CD14-positive monocyte (primary cell): ENCODE data around the gene ERGIC1. TPM values are rescaled to one million over a fixed set of nuclear protein-coding genes. Genes with fewer than 3 reads are reported as not detected.

ENCODE experiments used
- DNase-seq, 3 donors: peaks; one replicate each; pipeline ENCODE4 v3.0.0-alpha.2; 2011 to 2022
- H2AFZ ChIP-seq: 2 replicates; pipeline ENCODE4 v1.6.0; 2012; ENCODE audit warnings: mild to moderate bottlenecking, low read depth, low read length, inconsistent platforms; ENCODE audit not compliant: insufficient read depth, poor library complexity, severe bottlenecking
- H3K27ac ChIP-seq, 2 donors: 1 replicate in 1 of 2; 2 replicates in 1 of 2; pipeline ENCODE4 v1.5.1; 2012 to 2013; ENCODE audit warnings: low read length in 2 of 2, control low read depth in 1 of 2, inconsistent platforms in 1 of 2, low read depth in 1 of 2, mild to moderate bottlenecking in 1 of 2
- H3K27me3 ChIP-seq, 2 donors: one replicate each; pipeline versions ENCODE4 v1.6.0 to v1.6.1; 2011 to 2013; ENCODE audit warnings: low read length in 2 of 2; ENCODE audit not compliant: control insufficient read depth in 2 of 2, insufficient read depth in 2 of 2
- H3K36me3 ChIP-seq, 2 donors: replicated peaks in 1 of 2; 1 replicate in 1 of 2; 2 replicates in 1 of 2; pipeline versions ENCODE4 v1.5.1 to v1.6.1; 2012 to 2013; ENCODE audit warnings: low read length in 2 of 2, control low read depth in 1 of 2, inconsistent platforms in 1 of 2, mild to moderate bottlenecking in 1 of 2; ENCODE audit not compliant: insufficient read depth in 2 of 2, control insufficient read depth in 1 of 2
- H3K4me1 ChIP-seq, 2 donors: 1 replicate in 1 of 2; 2 replicates in 1 of 2; pipeline versions ENCODE4 v1.5.1 to v1.6.1; 2012 to 2013; ENCODE audit warnings: low read length in 2 of 2, control low read depth in 1 of 2, inconsistent platforms in 1 of 2, mild to moderate bottlenecking in 1 of 2, moderate library complexity in 1 of 2; ENCODE audit not compliant: insufficient read depth in 2 of 2, control insufficient read depth in 1 of 2
- H3K4me2 ChIP-seq: replicated peaks from 2 replicates; pipeline ENCODE3; 2012; ENCODE audit warnings: low read length, moderate library complexity, mild to moderate bottlenecking; ENCODE audit not compliant: poor library complexity, severe bottlenecking; ENCODE audit errors: extremely low read depth
- H3K4me3 ChIP-seq, 3 experiments: fragments of 200-600 bp in 1 of 3; sonication (generic) in 1 of 3; replicated peaks in 1 of 3; 1 replicate in 2 of 3; 2 replicates in 1 of 3; pipeline ENCODE4 v1.5.1; 2011 to 2013; ENCODE audit warnings: low read length in 3 of 3, mild to moderate bottlenecking in 3 of 3, control low read depth in 2 of 3, low read depth in 2 of 3, inconsistent platforms in 1 of 3, moderate library complexity in 1 of 3
- H3K79me2 ChIP-seq: 2 replicates; pipeline ENCODE4 v1.6.0; 2012; ENCODE audit warnings: mild to moderate bottlenecking, control low read depth, inconsistent platforms, low read length, moderate library complexity; ENCODE audit not compliant: insufficient read depth
- H3K9ac ChIP-seq: 2 replicates; pipeline ENCODE4 v1.6.0; 2017; ENCODE audit warnings: low read length, mild to moderate bottlenecking; ENCODE audit not compliant: insufficient read depth, poor library complexity, severe bottlenecking
- H3K9me3 ChIP-seq, 2 donors: replicated peaks in 1 of 2; 1 replicate in 1 of 2; 2 replicates in 1 of 2; pipeline versions ENCODE4 v1.5.1 to v1.6.1; 2012 to 2013; ENCODE audit warnings: low read length in 2 of 2, control low read depth in 1 of 2; ENCODE audit not compliant: control insufficient read depth in 1 of 2, insufficient read depth in 1 of 2
- H4K20me1 ChIP-seq: 2 replicates; pipeline ENCODE4 v1.6.0; 2012; ENCODE audit warnings: mild to moderate bottlenecking, low read length, control low read depth, moderate library complexity; ENCODE audit not compliant: insufficient read depth
- H3K27ac Mint-ChIP-seq, 7 donors: one replicate each; pipeline ENCODE4 v1.8.0; 2020; ENCODE audit warnings: mild to moderate bottlenecking in 7 of 7, mixed read lengths in 7 of 7, moderate library complexity in 6 of 7, inconsistent platforms in 2 of 7
- H3K27me3 Mint-ChIP-seq, 3 donors: one replicate each; pipeline ENCODE4 v1.8.0; 2021 to 2022; ENCODE audit warnings: low read depth in 3 of 3, mild to moderate bottlenecking in 3 of 3, mixed read lengths in 3 of 3, moderate library complexity in 3 of 3, inconsistent platforms in 1 of 3
- H3K36me3 Mint-ChIP-seq, 2 donors: one replicate each; pipeline ENCODE4 v1.8.0; 2020; ENCODE audit warnings: mixed read lengths in 2 of 2, inconsistent platforms in 1 of 2, mild to moderate bottlenecking in 1 of 2
- H3K4me1 Mint-ChIP-seq: one replicate; pipeline ENCODE4 v1.8.0; 2020; ENCODE audit warnings: mild to moderate bottlenecking, mixed read lengths
- H3K4me3 Mint-ChIP-seq, 2 donors: one replicate each; pipeline ENCODE4 v1.8.0; 2020; ENCODE audit warnings: mild to moderate bottlenecking in 2 of 2, mixed read lengths in 2 of 2, moderate library complexity in 1 of 2
- H3K9me3 Mint-ChIP-seq, 7 donors: one replicate each; pipeline ENCODE4 v1.8.0; 2020 to 2022; ENCODE audit warnings: mixed read lengths in 7 of 7, mild to moderate bottlenecking in 6 of 7, moderate library complexity in 6 of 7, inconsistent platforms in 2 of 7
- WGBS: methylation state at CpG from one replicate; pipeline ENCODE4 v1.1.5; 2013; ENCODE audit warnings: missing lambda C conversion rate; ENCODE audit not compliant: insufficient coverage; 5-methylcytosine and 5-hydroxymethylcytosine counted together
- intact Hi-C, 2 donors: fragments of 100-400 bp; cut with micrococcal nuclease; formaldehyde crosslinking; loops; one replicate each; pipeline versions ENCODE4 v1.15.0 to v1.15.1; 2023
- polyA plus RNA-seq, 3 donors: library from polyadenylated mRNA; depleted of rRNA in 1 of 3; unstranded in 2 of 3; stranded (reverse) in 1 of 3; fragments of 300-500 nt in 2 of 3; fragments of >200 nt in 1 of 3; fragmentation: Illumina TruSeq in 2 of 3; gene quantifications; 1 replicate in 2 of 3; 2 replicates in 1 of 3; pipeline ENCODE4 v1.2.3, GENCODE V29; 2012 to 2021
- TF ChIP-seq, protein P1 (sequence below): fragments of 200-600 bp; IDR thresholded peaks from one replicate; pipeline ENCODE4 v1.8.0; 2022; ENCODE audit warnings: antibody characterized with exemption, mild to moderate bottlenecking

Gene ERGIC1
- polyA plus RNA-seq, 3 donors, result 28.3 to 76.2 (median 34.1) TPM

DNA sequence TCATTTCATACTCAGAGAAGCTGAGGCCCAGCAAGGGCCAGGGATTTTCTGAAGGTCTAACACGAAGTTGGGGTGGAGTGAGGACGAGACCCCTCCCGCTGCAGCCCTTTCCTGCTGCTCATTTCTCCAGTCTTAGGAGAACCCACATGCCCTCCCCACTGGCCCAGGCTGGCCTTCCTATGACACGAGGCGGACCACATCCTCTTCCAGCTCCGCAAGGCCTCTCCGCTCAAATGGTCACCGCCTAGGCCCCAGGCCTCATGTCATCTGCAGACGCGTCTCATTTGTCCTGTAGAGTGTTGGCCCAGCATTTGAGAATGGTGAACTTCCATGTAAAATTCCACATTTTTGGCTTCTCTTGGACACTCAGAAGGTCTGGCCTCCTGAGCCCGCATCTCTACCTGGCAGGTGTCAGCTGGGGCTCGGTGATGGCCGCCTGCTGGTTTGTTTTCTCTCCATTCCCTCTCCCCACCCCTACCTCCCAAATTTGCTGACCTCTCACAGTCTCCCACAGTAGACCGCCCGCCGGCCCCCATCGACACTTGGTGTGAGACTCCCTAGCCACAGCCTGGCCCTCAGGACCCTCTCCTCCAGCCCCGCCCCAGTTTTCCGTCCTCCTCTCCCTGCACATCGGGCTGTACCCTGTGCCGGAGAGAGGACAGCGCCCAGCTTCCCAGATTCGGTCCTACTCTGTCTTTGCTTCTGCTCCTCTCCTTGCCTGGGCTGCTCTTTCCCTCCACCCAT, 51.7 kb downstream of the ERGIC1 start:
- H3K4me3 Mint-ChIP-seq, result peak overlapping the region; percentile 49 to 64
- peaks cover 58 to 63% of the 10 kb centered on the region in 2 donors for H3K36me3 Mint-ChIP-seq
- peaks cover 63 to 64% of the 10 kb centered on the region in 2 donors for H3K4me1 ChIP-seq
- H3K9me3 ChIP-seq, result no peaks in the 10 kb centered on the region
- no peak overlapping the region for H3K4me3 ChIP-seq
- peaks cover 0 to 5% (median 0%) of the 10 kb centered on the region in 7 donors for H3K9me3 Mint-ChIP-seq
- peaks cover 2 to 13% of the 10 kb centered on the region in 2 donors for H3K36me3 ChIP-seq
- DNase-seq, result peak; percentile 72 to 79 (median 75)
- no peak overlapping the region for H3K4me2 ChIP-seq
- peak overlapping the region; percentile 90 for H3K9ac ChIP-seq
- H3K27me3 Mint-ChIP-seq, result peaks cover 0 to 7% (median 0%) of the 10 kb centered on the region in 3 donors
- no peaks in the 10 kb centered on the region for H3K27me3 ChIP-seq
- TF ChIP-seq, protein P1, sequence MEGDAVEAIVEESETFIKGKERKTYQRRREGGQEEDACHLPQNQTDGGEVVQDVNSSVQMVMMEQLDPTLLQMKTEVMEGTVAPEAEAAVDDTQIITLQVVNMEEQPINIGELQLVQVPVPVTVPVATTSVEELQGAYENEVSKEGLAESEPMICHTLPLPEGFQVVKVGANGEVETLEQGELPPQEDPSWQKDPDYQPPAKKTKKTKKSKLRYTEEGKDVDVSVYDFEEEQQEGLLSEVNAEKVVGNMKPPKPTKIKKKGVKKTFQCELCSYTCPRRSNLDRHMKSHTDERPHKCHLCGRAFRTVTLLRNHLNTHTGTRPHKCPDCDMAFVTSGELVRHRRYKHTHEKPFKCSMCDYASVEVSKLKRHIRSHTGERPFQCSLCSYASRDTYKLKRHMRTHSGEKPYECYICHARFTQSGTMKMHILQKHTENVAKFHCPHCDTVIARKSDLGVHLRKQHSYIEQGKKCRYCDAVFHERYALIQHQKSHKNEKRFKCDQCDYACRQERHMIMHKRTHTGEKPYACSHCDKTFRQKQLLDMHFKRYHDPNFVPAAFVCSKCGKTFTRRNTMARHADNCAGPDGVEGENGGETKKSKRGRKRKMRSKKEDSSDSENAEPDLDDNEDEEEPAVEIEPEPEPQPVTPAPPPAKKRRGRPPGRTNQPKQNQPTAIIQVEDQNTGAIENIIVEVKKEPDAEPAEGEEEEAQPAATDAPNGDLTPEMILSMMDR, result no peak
- H3K79me2 ChIP-seq, result peaks cover 6% of the 10 kb centered on the region
- intact Hi-C loops, result loop anchor here (2.0 to 5.0 kb wide), 4 partner anchors 47 to 121 kb away; partner anchors contain the start of gene DUSP1 (in 1 of the 2)
- 64% methylated on average over 19 of the region's 23 CpGs for WGBS
- H3K4me1 Mint-ChIP-seq, result peaks cover 67% of the 10 kb centered on the region
- peak overlapping the region; percentile 99 to 100 (median 100) for H3K27ac Mint-ChIP-seq
- peak overlapping the region; percentile 98 to 100 for H3K27ac ChIP-seq
- H4K20me1 ChIP-seq, result no peaks in the 10 kb centered on the region
- H2AFZ ChIP-seq, result no peak overlapping the region

DNA sequence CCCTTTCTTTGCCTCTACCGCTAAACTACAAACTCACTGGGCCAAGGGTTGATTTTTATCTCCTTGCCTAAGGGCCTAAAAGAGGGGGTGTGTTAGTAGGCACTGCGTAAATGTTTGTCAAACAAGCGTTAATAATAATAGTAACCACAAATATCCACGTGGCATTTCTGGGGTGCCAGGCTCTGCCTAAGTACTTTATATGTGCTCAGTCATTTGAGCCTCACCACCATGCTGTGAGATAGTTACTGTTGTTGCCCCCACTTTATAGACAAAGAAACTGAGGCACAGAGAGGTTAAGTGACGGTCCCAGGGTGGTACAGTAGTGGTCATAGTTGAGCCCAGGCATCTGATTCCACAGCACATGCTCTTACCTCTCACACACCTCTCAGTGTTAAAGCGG, 52.4 kb downstream of the ERGIC1 start:
- Histone ChIP-seq H3K79me2 (peaks cover 6% of the 10 kb centered on the region), H3K4me2 (peak overlapping the region; percentile 9), H3K27me3 (no peaks in the 10 kb centered on the region), H3K9ac (peak overlapping the region; percentile 90), H3K36me3 (peaks cover 6 to 20% of the 10 kb centered on the region in 2 donors), H3K4me3 (peak overlapping the region in 1 of 3 experiments; percentile 3), H3K4me1 (peaks cover 56 to 60% of the 10 kb centered on the region in 2 donors), H4K20me1 (no peaks in the 10 kb centered on the region), H3K9me3 (no peaks in the 10 kb centered on the region), H3K27ac (peak overlapping the region; percentile 98 to 100), H2AFZ (no peak overlapping the region)
- Mint-ChIP-seq H3K9me3 (peaks cover 0 to 5% (median 0%) of the 10 kb centered on the region in 7 donors), H3K36me3 (peaks cover 63 to 64% of the 10 kb centered on the region in 2 donors), H3K4me1 (peaks cover 62% of the 10 kb centered on the region), H3K4me3 (peak overlapping the region; percentile 47 to 64), H3K27ac (peak overlapping the region; percentile 99 to 100 (median 100)), H3K27me3 (peaks cover 0 to 7% (median 0%) of the 10 kb centered on the region in 3 donors)
- no peak for DNase-seq
- 80% methylated on average over 1 of the region's 6 CpGs for WGBS
- TF ChIP-seq, protein P1, result no peak
- intact Hi-C loops, result loop anchor here (2.0 to 5.0 kb wide), 4 partner anchors 46 to 122 kb away; partner anchors contain the start of gene DUSP1 (in 1 of the 2)
